LNCAP (cell line): Measurements from ENCODE around the gene TWIST2.

Source experiments
- TF ChIP-seq, protein P1 (sequence below): fragments of 450-650 bp; IDR thresholded peaks from 2 replicates; pipeline ENCODE4 v1.5.1; 2017; ENCODE audit warnings: mild to moderate bottlenecking

Gene TWIST2

DNA sequence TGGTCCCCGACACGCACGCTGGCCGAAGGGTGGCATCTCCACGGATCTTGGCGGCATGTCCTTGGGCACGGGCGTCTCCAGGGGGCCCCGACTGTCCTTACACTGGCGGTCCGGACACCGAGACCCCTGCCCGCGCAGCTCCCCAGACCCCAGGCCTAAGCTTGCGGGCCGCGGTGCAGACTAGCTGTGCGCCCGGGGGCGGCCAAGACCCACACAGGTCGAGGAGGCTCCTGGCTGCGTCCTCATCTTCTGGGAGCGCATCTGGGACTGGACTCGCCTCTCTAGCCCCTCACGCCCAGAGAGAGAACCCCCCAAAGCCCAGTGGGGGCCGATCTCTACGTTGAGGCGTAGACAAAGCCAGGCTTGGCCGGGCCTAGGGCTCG is 475 bp upstream of the TWIST2 start:
- TF ChIP-seq, protein P1, sequence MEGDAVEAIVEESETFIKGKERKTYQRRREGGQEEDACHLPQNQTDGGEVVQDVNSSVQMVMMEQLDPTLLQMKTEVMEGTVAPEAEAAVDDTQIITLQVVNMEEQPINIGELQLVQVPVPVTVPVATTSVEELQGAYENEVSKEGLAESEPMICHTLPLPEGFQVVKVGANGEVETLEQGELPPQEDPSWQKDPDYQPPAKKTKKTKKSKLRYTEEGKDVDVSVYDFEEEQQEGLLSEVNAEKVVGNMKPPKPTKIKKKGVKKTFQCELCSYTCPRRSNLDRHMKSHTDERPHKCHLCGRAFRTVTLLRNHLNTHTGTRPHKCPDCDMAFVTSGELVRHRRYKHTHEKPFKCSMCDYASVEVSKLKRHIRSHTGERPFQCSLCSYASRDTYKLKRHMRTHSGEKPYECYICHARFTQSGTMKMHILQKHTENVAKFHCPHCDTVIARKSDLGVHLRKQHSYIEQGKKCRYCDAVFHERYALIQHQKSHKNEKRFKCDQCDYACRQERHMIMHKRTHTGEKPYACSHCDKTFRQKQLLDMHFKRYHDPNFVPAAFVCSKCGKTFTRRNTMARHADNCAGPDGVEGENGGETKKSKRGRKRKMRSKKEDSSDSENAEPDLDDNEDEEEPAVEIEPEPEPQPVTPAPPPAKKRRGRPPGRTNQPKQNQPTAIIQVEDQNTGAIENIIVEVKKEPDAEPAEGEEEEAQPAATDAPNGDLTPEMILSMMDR = no peak

GRCh38 chr2:238848691-238848975 is 748 bp downstream of the TWIST2 start:
- TF ChIP-seq, protein P1 = no peak

- TF ChIP-seq, protein P1 = no peak
Observed at GRCh38 chr2:238848976-238849853, 1.3 kb downstream of the TWIST2 start.

- TF ChIP-seq, protein P1 = no peak
Observed at GRCh38 chr2:238850091-238850490, 2.2 kb downstream of the TWIST2 start.

DNA sequence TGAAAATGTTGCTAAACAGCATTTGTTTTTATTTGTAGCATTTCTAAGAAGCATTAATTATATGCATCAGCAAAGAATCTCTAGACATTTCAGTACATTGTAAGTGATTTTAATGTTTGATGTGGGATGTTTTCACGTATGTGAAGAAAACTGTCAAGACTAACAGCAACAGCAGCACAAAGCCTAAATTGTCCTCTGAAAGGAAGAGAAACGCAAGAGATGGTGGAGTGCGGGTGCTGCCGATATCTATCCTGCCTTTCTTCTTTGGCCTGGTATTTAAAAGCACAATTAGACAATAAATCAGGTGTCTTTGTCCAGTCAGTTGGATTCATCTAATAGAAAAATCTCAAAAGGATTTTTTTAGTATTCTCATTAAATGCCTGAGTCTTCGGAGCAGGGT is 3.1 kb downstream of the TWIST2 start:
- TF ChIP-seq, protein P1 = no peak

- TF ChIP-seq, protein P1 = no peak
Observed at GRCh38 chr2:238851761-238852160, 3.9 kb downstream of the TWIST2 start.

DNA sequence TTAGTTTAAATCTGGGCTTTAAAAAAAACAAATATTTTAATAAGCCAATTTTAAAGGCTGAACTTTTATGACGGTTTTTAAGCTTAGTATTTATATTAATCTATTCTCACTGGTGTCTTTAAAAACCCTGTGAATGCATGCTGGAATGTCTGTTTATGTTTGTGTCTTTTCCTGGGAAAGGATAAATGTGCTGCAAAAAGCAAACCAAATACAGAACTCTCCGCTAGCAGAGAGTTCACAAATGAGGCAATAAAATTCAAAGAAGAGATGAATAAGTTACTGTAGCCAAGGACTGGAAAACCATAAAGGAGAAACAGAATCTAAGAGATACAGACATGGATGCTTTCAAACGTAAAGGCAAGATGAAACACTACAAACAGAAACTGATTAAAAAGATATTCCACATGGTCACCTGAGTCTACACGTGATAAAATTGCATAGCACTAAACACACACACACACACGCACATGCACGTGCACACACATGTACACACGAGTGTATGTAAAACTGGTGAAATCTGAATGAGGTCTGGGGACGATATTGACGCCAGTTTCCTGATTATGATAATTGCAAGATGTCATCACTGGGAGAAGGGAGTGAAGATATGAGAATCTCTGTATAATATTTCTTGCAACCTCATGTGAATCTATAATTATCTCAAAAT is 4.5 kb downstream of the TWIST2 start:
- TF ChIP-seq, protein P1 = no peak
